HG03575 (cell line): ENCODE data around the gene NLGN1.

Source experiments
- ATAC-seq: cut with Tn5 transposase; IDR thresholded peaks from one replicate; pipeline ENCODE4 v1.9.1; 2021; ENCODE audit not compliant: unreplicated experiment, insufficient number of reproducible peaks, low FRiP score; ENCODE audit errors: extremely low read depth

The NLGN1 gene

DNA sequence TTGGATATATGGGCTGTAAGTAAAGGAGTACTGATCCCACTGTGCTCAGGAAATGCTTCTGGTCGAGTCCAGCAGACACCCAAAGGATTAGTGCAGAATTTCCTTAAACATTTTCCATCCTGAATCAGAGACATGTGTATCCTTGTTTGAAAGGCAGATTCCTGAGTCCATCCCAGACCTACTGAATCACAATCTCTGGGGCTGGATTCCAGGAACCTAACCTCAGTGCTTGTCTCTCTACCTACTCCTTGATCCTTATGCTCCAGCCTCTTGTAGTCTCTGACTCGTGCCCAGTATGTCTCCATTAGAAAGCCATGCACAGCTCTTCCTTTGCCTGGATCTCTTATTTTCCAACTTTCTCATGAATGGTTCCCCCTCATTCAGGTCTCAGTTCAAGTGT lies 585.8 kb downstream of the NLGN1 start:
- ATAC-seq, result no peak

GRCh38 chr3:173986861-173987410 lies 589.4 kb downstream of the NLGN1 start:
- ATAC-seq, result no peak

GRCh38 chr3:173988909-173989308 lies 591.4 kb downstream of the NLGN1 start:
- ATAC-seq, result no peak

- no peak for ATAC-seq
Observed at GRCh38 chr3:173992416-173992815, 594.9 kb downstream of the NLGN1 start.

- no peak for ATAC-seq
Observed at GRCh38 chr3:173993299-173993698, 595.8 kb downstream of the NLGN1 start.

- ATAC-seq, result no peak
Observed at GRCh38 chr3:174000675-174001074, 603.1 kb downstream of the NLGN1 start.

DNA sequence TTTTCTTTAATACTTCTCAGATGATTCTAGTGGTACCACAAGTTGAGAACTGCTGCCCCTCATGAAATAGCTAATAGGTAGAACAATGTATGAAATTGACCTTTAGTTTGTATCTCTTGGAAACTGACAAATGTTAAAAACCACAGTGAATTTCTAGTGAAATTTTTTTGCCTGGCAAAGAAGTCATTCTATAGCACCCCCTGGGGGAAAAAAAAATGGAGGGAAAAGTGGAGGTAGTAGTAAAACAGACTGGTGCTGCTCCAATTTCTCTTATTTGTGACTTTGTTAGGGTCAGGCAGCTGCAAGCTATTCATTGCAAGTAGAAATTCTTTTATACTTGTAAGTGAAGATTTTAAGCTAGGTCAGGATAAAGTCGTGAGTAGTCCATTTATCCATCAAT lies 605.0 kb downstream of the NLGN1 start:
- no peak for ATAC-seq

DNA sequence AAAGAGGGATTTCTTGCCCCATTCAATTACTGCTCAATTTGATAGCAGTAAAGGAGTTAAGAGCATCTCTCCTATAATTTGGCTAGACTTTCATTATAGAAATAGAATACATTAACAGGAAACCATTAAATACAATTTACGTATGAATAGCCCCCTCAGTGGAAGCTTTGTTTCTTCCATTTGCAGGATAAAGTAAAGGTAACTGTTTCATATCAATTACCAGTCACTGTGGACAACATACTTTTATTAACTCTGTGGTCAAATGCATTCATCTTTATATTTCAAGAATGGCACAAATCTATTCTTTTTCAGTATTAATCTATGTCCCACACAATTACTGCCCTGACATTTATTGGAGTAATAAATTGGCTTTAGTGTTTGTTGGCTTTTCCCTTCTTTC lies 613.4 kb downstream of the NLGN1 start:
- no peak for ATAC-seq

- no peak for ATAC-seq
Observed at GRCh38 chr3:174016186-174016585, 618.6 kb downstream of the NLGN1 start.

- ATAC-seq, result no peak
Observed at GRCh38 chr3:174020156-174020555, 622.6 kb downstream of the NLGN1 start.

GRCh38 chr3:174023421-174023820 lies 625.9 kb downstream of the NLGN1 start:
- ATAC-seq, result no peak

DNA sequence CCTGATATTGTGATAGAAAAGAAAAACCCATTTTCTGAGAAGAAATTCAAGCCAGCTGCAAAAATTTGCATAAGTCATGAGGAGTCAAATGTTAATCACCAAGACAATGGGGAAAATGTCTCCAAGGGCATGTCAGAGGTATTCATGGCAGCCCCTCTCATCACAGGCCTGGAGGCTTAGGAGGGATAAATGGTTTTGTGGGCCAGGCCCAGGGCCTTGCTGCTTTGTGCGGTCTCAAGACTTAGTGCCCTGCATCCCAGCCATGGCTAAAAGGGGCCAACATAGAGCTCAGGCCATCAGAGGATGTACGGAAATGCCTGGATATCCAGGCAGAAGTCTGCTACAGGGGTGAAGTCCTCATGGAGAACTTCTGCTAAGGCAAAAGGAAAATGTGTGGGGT lies 631.1 kb downstream of the NLGN1 start:
- no peak for ATAC-seq

- no peak for ATAC-seq
Observed at GRCh38 chr3:174035328-174035886, 637.9 kb downstream of the NLGN1 start.

- ATAC-seq, result no peak
Observed at GRCh38 chr3:174046311-174046710, 648.8 kb downstream of the NLGN1 start.

DNA sequence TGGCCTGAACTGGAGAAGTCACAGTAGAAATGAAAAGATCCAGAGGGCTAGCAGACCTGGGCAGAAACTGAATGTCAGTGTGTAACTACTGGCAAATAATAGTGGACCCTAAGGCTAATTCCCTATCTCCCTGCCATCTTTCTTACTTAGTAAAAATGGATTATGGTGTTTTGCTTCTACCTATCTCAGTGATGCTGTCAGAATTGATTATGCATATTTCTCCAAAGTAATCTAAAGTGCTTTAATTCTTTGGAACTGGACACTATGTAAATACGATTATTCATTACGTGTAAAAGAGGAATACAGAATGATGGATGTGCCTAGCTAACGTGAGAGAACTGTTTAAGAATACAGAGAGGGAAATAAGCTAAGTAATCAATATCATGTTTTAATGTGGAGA lies 651.9 kb downstream of the NLGN1 start:
- no peak for ATAC-seq

GRCh38 chr3:174051191-174051590 lies 653.6 kb downstream of the NLGN1 start:
- no peak for ATAC-seq

DNA sequence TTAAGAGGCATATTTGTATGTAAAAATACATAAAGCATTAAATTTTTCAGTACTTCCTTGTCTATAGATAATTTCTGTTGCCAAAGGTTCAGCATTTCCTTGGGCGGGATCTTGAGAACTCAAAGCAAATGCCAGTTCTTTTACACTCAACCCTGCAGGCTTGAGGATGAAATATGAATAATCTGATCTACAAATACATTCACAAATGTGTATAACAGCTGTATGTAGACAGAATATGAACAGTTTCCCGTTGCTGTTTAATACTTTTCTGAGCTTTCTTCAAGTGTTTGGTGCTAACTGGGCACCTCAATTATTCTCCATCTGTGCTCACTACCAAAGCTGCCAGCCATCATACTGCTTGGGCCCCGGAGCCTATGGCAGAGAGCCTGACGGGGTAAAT lies 661.3 kb downstream of the NLGN1 start:
- ATAC-seq, result no peak

DNA sequence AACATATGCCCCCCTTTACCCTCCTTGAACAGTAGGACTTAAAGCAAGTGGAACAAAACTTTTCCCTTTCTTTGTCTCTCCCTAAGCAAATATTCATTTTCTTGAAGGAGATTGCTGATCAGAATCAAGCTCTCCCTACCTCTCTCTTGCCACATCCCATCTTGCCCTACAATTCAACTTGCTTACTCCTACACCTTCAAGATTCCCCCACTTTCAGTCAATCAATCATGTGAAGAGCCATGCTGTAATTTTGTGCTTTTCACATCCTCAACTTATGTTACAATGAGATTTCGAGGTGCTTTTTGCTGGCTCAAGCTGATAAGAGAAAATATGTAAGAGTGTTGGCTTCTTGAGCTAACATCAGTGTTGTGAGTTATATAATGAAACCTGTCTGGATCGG lies 662.9 kb downstream of the NLGN1 start:
- no peak for ATAC-seq

DNA sequence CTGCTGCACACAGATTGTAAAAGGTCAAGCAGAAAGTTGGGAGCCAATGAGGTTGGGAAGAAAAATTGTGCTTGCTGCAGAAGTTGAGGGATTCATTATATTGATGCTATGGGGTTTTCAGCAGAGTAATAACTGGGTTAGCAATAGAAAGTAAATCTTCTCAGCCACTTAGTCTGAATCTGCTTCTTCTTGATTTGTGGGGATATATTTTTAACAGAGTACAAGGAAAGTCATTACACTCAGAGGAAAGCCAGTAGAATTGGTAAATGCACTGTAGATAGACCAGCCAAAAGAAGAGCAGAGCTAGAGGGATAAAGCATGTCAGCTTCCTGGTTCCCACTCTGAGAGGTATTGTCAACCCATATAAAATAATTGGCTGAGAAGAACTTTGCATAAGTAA lies 663.6 kb downstream of the NLGN1 start:
- no peak for ATAC-seq

DNA sequence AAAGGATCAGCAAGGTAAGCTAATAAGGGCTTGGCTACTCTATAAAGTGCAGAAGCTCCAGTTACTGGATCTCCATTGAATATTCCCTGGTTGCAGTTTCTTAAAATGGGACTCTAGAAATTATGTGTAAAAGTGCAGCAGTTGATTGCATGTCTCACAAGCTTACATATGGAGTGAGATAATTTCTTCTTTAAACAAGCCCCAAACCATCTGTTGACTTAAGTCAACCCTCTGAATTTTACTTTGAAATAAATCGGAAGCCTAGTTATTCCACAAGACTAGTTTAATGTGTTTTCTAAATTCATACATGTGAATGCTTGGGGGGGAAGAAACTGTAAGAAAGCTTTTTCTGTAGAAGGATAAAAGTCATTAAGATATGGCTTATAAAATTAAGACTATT lies 664.2 kb downstream of the NLGN1 start:
- no peak for ATAC-seq

GRCh38 chr3:174062923-174063322 lies 665.4 kb downstream of the NLGN1 start:
- ATAC-seq, result no peak
